ENCODE data around the gene DCDC1. TPM values are rescaled to one million over a fixed set of nuclear protein-coding genes. Genes with fewer than 3 reads are reported as not detected.

Gene DCDC1
- total RNA-seq, 4 donors from 2014 or later: 0.83 TPM; not detected in 3

GRCh38 chr11:30917859-30918478, 451.6 kb downstream of the DCDC1 start:
- no peak overlapping the region for H3K4me3 ChIP-seq
- TF ChIP-seq CTCF (IDR thresholded peaks at IDR 0.05): peak in 5 of 6 experiments; percentile 16 to 55 (median 52)
- no peak for TF ChIP-seq POLR2A (IDR thresholded peaks at IDR 0.05)
- H3K36me3 ChIP-seq: no peaks in the 10 kb centered on the region
- H3K27me3 ChIP-seq: no peaks in the 10 kb centered on the region
- no peaks in the 10 kb centered on the region for H3K4me1 ChIP-seq
- H3K9me3 ChIP-seq: no peaks in the 10 kb centered on the region
- no peak overlapping the region for H3K27ac ChIP-seq
- DNase-seq: no peak

- TF ChIP-seq CTCF (IDR thresholded peaks at IDR 0.05) (no peak), POLR2A (IDR thresholded peaks at IDR 0.05) (no peak)
- H3K4me1 ChIP-seq: no peaks in the 10 kb centered on the region
- H3K27me3 ChIP-seq: no peaks in the 10 kb centered on the region
- no peaks in the 10 kb centered on the region for H3K36me3 ChIP-seq
- no peaks in the 10 kb centered on the region for H3K9me3 ChIP-seq
- H3K4me3 ChIP-seq: no peak overlapping the region
- DNase-seq: no peak
- no peak overlapping the region for H3K27ac ChIP-seq
Observed at GRCh38 chr11:30917266-30917665, 452.3 kb downstream of the DCDC1 start.

- DNase-seq: no peak
- Histone ChIP-seq H3K27ac (no peak overlapping the region), H3K4me3 (no peak overlapping the region), H3K36me3 (no peaks in the 10 kb centered on the region), H3K9me3 (no peaks in the 10 kb centered on the region), H3K4me1 (no peaks in the 10 kb centered on the region), H3K27me3 (no peaks in the 10 kb centered on the region)
- TF ChIP-seq POLR2A (IDR thresholded peaks at IDR 0.05) (no peak), CTCF (IDR thresholded peaks at IDR 0.05) (no peak)
Observed at GRCh38 chr11:30916764-30917163, 452.8 kb downstream of the DCDC1 start.

GRCh38 chr11:30914143-30914762, 455.3 kb downstream of the DCDC1 start:
- H3K4me1 ChIP-seq: no peaks in the 10 kb centered on the region
- TF ChIP-seq POLR2A (IDR thresholded peaks at IDR 0.05): no peak
- TF ChIP-seq CTCF (IDR thresholded peaks at IDR 0.05): peak in 1 of 6 experiments; percentile 5
- H3K36me3 ChIP-seq: no peaks in the 10 kb centered on the region
- peak in 1 of 3 donors; percentile 16 for DNase-seq
- no peaks in the 10 kb centered on the region for H3K27me3 ChIP-seq
- H3K4me3 ChIP-seq: no peak overlapping the region
- no peak overlapping the region for H3K27ac ChIP-seq
- no peaks in the 10 kb centered on the region for H3K9me3 ChIP-seq

- no peaks in the 10 kb centered on the region for H3K4me1 ChIP-seq
- no peaks in the 10 kb centered on the region for H3K9me3 ChIP-seq
- TF ChIP-seq POLR2A (IDR thresholded peaks at IDR 0.05) (no peak), CTCF (IDR thresholded peaks at IDR 0.05) (no peak)
- no peaks in the 10 kb centered on the region for H3K27me3 ChIP-seq
- H3K36me3 ChIP-seq: no peaks in the 10 kb centered on the region
- no peak for DNase-seq
- H3K27ac ChIP-seq: no peak overlapping the region
- no peak overlapping the region for H3K4me3 ChIP-seq
Observed at GRCh38 chr11:30911247-30911646, 458.3 kb downstream of the DCDC1 start.
